HG03060 (cell line): ENCODE measurements around the gene RIMKLB.
A peak's percentile ranks its signal among the peaks of the same experiment; 100 is the strongest.

Experiments
- ATAC-seq: cut with Tn5 transposase; IDR thresholded peaks from one replicate; pipeline ENCODE4 v1.9.1; 2021; ENCODE audit warnings: low read depth, moderate number of reproducible peaks; ENCODE audit not compliant: unreplicated experiment

The RIMKLB gene, protein sequence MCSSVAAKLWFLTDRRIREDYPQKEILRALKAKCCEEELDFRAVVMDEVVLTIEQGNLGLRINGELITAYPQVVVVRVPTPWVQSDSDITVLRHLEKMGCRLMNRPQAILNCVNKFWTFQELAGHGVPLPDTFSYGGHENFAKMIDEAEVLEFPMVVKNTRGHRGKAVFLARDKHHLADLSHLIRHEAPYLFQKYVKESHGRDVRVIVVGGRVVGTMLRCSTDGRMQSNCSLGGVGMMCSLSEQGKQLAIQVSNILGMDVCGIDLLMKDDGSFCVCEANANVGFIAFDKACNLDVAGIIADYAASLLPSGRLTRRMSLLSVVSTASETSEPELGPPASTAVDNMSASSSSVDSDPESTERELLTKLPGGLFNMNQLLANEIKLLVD

GRCh38 chr12:8697476-8698131 lies at the start of gene RIMKLB:
Gene RIMKLB (plus strand): TSS chr12:8697991. CDS start chr12:8713867, 15,876 bp downstream.
- no peak for ATAC-seq

DNA sequence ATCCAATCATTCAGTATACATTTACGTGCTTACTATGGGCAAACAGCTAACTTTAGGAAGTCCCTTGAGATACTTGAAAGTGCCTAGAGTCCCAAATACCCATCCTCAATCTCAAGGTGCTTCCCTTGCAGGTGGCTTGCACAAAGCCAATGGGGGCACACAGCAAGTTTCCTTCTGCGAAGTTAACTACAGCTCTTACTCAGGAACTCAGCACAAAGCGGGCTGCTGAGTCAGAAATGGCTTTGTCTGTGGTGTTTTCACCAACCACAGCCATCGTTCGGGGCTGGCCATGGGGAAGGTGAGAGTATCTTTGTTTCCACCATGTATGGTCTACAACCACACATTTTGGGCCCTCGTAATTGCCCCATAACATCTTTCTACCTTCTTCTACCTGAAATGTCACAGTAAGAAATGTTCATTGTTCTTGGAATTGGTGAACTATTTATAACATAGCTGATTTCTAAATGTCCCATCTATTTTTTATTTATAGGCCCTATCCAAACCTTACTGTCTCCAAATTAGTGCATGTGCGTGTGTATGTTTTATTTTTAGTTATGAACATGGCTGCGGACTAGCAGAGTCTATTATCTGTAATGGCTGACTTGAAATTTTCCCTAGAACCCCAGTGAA lies 49.1 kb upstream of the RIMKLB start:
- peak; percentile 48 for ATAC-seq

- no peak for ATAC-seq
These were observed 42.4 kb upstream of the RIMKLB start for GRCh38 chr12:8655421-8655820.

DNA sequence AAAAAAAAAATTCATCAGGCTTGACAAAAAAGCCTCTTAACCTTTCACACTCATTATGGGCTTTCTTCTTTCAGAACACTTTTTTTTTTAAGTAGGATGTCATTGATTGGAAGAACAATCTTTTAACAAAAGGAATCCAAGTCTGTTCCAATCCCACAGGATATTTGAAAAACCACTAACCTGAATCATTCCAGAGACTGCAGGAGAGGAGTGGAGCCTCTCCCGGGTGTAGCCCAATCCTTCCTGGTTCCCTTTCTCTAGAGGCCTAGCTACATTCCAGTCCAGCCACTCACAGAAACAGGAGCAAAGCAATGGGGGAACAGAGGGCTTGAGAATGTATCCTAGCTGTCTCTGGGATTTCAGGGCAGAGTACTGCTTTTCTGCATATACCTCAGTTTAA lies 39.4 kb upstream of the RIMKLB start:
- no peak for ATAC-seq

- ATAC-seq: no peak
These were observed 36.8 kb upstream of the RIMKLB start for GRCh38 chr12:8661016-8661415.

- no peak for ATAC-seq
These were observed 36.0 kb upstream of the RIMKLB start for GRCh38 chr12:8661751-8662150.

GRCh38 chr12:8662593-8662992 lies 35.2 kb upstream of the RIMKLB start, which contains the start of gene MFAP5:
Gene MFAP5 (minus strand): TSS chr12:8662826. CDS start chr12:8662104, 722 bp downstream.
- no peak for ATAC-seq

DNA sequence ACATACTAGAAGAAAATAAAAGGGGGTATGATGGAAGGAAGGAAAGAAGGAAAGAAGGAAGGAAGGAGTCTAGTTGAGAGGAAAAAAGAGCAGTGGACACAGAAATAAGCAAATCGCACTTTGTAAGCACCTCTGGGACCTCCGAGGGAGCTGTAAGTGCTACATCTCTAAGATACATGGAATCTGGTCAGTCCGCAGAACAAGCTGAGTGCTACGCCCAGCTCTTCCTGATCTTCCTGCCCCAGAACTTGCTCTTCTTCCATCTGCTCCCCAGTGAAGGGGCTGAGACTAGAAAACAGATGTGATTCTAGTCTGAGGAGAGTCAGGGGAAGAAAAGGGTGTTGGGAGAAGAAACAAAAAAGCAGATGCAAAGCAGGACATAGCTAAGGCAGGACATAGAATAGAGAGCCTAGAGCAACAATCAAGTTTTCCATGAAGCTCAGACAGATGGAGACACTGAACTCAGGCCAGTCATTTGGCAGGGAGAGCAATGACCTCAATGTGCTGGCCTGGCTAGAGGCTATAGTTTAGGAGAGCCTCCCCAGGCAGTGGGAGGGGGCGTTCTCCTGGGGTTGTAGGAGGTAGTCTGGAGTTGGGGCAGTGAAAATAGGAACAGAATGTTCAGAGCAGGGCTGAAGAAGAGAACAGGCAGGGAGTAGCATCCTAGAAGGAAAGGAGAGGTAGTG lies 33.4 kb upstream of the RIMKLB start:
- ATAC-seq: no peak

DNA sequence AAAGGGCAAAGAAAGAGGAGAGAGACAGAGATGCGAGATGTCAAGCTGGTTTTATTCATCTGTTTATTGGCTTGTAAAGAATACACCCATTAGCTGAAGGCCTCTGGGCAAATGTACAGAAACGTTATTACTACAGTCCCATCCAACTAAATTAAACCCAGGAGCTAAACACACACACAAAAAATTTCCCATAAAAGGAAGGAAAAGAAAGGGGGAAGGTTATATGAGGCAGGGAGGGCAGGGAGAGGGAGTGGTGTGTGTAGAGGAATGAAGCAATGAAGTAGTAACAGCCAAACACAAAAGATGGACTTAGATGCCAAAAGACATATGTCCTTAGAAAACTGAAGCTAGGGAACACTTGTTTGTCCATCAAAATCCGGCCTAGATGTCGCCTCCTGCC lies 32.0 kb upstream of the RIMKLB start:
- ATAC-seq: no peak

GRCh38 chr12:8667270-8667669 lies 30.5 kb upstream of the RIMKLB start:
- ATAC-seq: no peak

DNA sequence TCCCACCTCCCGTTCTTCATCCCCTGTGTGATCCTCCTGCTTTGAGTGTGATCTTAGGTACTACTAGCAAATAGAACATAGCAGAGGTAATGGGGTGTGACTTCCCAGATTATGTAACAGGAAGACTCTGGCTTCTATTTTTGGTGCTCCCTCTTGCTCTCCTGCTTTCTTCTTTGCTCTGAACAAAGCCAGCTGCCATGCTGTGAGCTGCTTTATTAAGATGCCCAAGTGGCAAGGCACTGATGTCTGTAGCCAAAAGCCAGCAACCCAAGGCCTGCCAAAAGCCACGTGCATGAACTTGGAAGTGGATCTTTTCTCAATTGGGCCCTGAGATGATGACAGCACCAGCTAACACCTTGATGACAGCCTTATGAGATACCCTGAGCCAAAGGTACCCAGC lies 29.4 kb upstream of the RIMKLB start:
- no peak for ATAC-seq

DNA sequence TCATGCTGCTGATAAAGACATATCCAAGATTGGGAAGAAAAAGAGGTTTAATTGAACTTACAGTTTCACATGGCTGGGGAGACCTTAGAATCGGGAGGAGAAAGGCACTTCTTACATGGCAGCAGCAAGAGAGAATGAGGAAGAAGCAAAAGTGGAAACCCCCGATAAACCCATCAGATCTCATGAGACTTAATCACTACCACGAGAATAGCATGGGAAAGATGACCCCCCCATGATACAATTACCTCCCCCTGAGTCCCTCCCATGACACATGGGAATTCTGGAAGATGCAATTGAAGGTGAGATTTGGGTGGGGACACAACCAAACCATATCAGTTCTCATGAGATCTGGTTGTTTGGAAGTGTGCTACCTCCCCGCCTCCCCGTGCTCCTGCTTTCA lies 25.4 kb upstream of the RIMKLB start:
- no peak for ATAC-seq

DNA sequence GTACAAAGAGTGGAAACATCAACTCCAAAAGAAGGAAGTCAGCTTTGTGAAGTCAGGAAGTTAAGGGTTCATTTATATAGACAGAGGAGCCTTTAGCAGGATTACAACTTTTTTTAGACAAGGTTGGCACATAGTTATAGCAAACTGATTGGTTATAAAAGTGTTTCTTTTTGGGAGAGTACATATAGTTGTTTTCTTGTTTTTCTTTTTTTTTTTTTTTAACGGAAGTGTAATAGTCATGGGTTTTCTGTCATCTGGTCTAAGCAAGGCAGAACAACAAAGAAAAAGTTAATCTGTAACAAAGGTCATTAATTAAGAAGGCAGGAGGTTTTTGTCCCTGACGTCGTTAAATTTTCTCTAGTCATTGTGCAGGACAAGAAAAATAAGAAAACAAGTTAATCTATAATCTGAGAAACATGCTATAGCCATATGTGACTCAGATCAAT lies 22.2 kb upstream of the RIMKLB start:
- no peak for ATAC-seq

GRCh38 chr12:8676651-8677050 lies 21.1 kb upstream of the RIMKLB start:
- no peak for ATAC-seq

DNA sequence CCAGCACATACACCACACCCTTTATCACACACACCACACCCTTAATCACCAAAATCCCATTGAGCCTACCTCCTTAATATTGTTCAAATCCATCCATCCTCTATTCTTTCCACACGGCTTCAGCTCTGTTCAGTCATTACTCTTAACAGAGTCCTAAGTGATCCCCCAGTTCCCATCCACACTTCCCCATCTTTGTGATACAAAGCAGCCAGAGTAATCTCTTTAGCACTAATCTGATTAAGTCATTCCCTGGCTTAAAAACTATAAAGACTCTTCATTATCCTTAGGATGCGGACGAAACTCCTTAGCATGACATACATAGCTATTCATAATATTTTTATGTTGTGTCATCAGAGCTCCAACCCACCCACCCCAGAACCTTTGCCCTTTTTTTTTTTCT lies 20.4 kb upstream of the RIMKLB start:
- no peak for ATAC-seq

GRCh38 chr12:8678661-8679111 lies 19.1 kb upstream of the RIMKLB start:
- no peak for ATAC-seq

DNA sequence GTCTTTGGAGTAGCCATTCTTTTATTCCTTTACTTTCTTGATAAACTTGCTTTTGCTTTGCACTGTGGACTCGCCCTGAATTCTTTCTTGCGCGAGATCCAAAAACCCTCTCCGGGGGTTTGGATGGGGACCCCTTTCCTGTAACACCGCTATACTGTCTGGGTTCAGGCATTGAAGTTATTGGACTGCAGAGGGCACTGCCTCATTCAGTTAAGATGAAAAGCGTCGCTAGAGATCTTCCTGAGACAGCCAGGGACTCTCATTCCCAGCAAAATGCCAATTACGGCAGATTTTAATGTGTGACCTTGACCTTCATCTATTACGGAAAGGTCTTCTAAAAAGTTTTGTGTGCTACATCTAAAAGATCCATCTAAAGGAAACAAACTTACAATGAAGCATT lies 17.3 kb upstream of the RIMKLB start:
- ATAC-seq: no peak

DNA sequence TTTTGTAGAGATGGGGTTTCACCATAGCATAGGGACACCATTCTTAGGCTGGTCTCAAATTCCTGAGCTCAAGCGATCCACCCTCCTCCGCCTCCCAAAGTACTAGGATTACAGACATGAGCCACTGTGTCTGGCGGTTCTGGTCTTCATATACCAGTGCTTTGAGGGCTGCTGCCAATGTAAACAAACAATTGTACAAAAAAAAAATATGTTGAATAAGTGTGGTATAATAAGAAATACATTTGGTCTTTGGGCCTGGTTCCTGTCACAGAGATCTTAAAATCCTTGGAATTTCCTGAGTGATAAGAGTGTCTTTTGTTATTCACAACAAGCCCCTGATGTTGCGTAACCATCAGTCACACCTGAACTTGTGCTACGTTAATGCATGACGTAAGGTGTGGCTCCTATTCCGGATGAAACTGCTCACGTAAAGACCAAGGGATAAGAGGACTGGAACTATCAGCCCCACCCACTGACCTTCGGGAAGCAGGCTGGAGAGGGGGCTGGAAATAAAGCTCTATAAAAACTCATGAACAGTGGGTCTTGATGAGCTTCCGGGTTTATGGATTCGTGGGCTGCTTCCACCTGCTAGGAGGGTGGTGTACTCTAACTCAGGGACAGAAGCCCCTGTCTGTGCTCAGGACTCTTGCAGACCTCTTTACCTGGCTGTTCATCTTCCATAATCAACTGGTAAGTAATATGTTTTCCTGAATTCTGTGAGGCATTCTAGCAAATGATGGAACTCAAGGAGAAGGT lies 16.5 kb upstream of the RIMKLB start:
- ATAC-seq: no peak

- no peak for ATAC-seq
These were observed 12.7 kb upstream of the RIMKLB start for GRCh38 chr12:8685051-8685450.
